ENCODE measurements around the gene ITGB7. TPM values are rescaled to one million over a fixed set of nuclear protein-coding genes. Genes with fewer than 3 reads are reported as not detected.

The ITGB7 gene
- total and polyA plus RNA-seq, 7 donors = 0.95 to 19.9 (median 2.9) TPM

DNA sequence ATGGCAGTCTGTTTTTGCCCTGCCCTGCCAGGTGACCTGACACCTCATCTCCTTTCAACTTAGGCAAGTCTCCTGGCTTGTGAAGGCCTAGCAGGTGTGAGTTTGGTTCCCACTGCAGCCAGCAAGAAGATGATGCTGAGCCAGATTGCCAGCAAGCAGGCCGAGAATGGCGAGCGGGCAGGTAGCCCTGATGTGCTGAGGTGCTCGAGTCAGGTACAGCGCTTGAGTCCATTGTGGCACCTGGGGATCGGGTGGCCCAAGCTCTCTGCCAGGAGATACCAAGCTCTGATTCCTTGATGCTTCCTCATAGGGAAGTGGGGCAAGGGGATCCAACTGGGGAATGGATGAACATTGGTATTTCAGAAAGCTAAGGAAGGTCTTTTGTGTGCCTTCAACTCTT is 22.2 kb downstream of the ITGB7 start:
- Histone ChIP-seq H3K36me3 (peaks cover 31 to 75% (median 42%) of the 10 kb centered on the region in 4 donors), H3K27ac (no peak overlapping the region), H3K9me3 (no peaks in the 10 kb centered on the region), H3K27me3 (no peaks in the 10 kb centered on the region), H3K4me3 (no peak overlapping the region), H3K4me1 (peaks cover 0 to 47% (median 36%) of the 10 kb centered on the region in 4 donors)
- no peak for TF ChIP-seq POLR2AphosphoS5 (IDR thresholded peaks at IDR 0.05)
- TF ChIP-seq EP300 (IDR thresholded peaks at IDR 0.05) = no peak
- TF ChIP-seq, protein P1, sequence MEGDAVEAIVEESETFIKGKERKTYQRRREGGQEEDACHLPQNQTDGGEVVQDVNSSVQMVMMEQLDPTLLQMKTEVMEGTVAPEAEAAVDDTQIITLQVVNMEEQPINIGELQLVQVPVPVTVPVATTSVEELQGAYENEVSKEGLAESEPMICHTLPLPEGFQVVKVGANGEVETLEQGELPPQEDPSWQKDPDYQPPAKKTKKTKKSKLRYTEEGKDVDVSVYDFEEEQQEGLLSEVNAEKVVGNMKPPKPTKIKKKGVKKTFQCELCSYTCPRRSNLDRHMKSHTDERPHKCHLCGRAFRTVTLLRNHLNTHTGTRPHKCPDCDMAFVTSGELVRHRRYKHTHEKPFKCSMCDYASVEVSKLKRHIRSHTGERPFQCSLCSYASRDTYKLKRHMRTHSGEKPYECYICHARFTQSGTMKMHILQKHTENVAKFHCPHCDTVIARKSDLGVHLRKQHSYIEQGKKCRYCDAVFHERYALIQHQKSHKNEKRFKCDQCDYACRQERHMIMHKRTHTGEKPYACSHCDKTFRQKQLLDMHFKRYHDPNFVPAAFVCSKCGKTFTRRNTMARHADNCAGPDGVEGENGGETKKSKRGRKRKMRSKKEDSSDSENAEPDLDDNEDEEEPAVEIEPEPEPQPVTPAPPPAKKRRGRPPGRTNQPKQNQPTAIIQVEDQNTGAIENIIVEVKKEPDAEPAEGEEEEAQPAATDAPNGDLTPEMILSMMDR (IDR thresholded peaks at IDR 0.05) = no peak
- no peak for TF ChIP-seq POLR2A (IDR thresholded peaks at IDR 0.05)
- no peak for DNase-seq
- 96% methylated on average over 6 of the region's 6 CpGs for WGBS, 2 donors
- intact Hi-C loops (cut with DNase I) = no loop called here

DNA sequence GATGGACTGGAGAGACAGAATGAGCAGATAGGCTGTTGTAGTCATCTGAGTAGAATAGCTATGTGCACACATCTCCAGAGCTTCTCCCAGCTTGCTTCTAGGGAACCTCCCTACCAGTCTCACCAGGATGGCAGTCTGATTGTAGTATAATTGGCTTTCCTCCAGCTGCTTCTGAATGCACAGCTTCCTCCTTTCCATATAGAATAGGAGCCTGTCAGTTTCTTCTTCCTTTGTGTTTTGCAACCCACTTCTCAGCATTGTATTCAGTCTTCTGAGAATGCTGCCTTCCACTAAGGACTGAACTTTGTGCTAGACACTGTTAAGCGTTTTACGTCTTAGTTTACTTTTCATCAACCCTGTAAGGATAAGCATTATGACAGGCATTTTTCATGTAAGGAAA is 24.1 kb downstream of the ITGB7 start:
- 10 to 41% methylated on average over 2 of the region's 2 CpGs for WGBS, 2 donors
- no peak for DNase-seq
- intact Hi-C loops (cut with DNase I) = no loop called here
- Histone ChIP-seq H3K9me3 (no peaks in the 10 kb centered on the region), H3K36me3 (peaks cover 31 to 62% (median 39%) of the 10 kb centered on the region in 4 donors), H3K27ac (no peak overlapping the region), H3K4me1 (peaks cover 0 to 54% (median 47%) of the 10 kb centered on the region in 4 donors), H3K27me3 (no peaks in the 10 kb centered on the region), H3K4me3 (peak overlapping the region in 1 of 4 donors; percentile 81)
- TF ChIP-seq POLR2AphosphoS5 (IDR thresholded peaks at IDR 0.05) = no peak

DNA sequence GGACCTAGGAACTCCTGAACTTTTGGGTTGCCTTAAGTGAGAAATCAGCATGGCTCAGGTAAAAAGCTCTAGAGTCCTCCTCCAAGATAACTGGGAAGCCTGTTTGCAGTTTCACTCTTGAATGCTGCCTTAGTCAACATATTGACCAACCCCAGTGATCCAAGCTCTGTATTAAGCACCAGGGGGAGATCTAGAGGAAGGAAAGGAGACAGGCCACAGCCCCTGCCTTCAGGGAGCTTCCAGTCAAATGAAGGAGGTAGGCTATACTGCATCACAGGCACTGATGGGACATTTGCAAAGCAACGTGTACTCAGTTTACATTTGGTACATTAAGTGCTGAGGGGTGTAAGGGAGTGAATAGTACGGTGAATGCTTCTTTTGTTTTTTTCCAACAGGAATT is 25.1 kb downstream of the ITGB7 start:
- TF ChIP-seq, protein P1 (IDR thresholded peaks at IDR 0.05) = no peak
- no peak for TF ChIP-seq EP300 (IDR thresholded peaks at IDR 0.05)
- no peak for TF ChIP-seq POLR2AphosphoS5 (IDR thresholded peaks at IDR 0.05)
- TF ChIP-seq POLR2A (IDR thresholded peaks at IDR 0.05) = no peak
- Histone ChIP-seq H3K9me3 (no peaks in the 10 kb centered on the region), H3K4me1 (peaks cover 0 to 54% (median 47%) of the 10 kb centered on the region in 4 donors), H3K36me3 (peaks cover 24 to 53% (median 29%) of the 10 kb centered on the region in 4 donors), H3K4me3 (peak overlapping the region in 2 of 4 donors; percentile 81 to 82), H3K27ac (peak overlapping the region; percentile 90 to 96 (median 94)), H3K27me3 (no peaks in the 10 kb centered on the region)
- 61 to 80% methylated on average over 2 of the region's 2 CpGs for WGBS, 2 donors
- DNase-seq = no peak
- intact Hi-C loops (cut with DNase I) = no loop called here

DNA sequence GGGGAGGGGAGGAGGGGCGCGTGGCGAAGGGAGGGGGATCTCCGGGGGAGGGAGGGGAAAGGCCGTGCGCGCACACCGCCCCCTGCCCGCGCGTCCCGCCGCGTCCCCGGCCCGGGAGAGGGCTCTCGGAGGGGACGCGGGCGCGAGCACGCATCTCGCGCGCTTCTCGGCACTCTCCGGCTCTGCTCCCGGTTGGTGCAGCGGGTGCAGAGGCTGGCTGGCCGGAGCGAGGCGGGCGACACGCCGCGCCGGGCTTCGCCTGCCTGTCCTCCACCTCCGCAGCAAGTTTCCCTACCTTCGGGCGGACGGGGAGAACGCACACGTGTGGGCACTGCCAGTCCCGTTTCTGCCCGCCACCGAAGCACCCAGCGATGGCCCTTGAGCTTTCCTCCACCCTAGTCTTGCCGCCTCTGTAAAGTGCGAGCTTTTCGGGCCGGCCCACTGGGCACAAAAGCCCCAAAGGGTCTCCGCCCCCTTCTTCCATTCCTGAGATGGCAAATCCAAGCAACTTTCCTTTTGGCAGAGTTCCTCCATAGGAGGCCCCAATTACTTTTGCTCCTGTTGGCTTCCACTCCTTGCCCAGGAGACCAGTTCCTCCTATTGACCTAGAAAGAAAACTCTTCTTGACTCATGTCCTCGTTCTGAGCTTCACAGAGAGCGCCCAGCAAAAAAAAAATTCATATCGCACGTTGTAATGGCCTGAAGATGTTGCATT is 26.0 kb downstream of the ITGB7 start:
- Histone ChIP-seq H3K4me1 (peaks cover 0 to 54% (median 47%) of the 10 kb centered on the region in 4 donors), H3K27me3 (no peaks in the 10 kb centered on the region), H3K9me3 (no peaks in the 10 kb centered on the region), H3K4me3 (peak overlapping the region; percentile 52 to 82 (median 78)), H3K36me3 (peaks cover 16 to 44% (median 21%) of the 10 kb centered on the region in 4 donors), H3K27ac (peak overlapping the region; percentile 90 to 96 (median 94))
- TF ChIP-seq POLR2AphosphoS5 (IDR thresholded peaks at IDR 0.05) = no peak
- TF ChIP-seq, protein P1 (IDR thresholded peaks at IDR 0.05) = no peak
- no peak for TF ChIP-seq POLR2A (IDR thresholded peaks at IDR 0.05)
- intact Hi-C loops (cut with DNase I) = no loop called here
- peak; percentile 86 for DNase-seq
- 1 to 2% methylated on average over 57 of the region's 57 CpGs for WGBS, 2 donors

DNA sequence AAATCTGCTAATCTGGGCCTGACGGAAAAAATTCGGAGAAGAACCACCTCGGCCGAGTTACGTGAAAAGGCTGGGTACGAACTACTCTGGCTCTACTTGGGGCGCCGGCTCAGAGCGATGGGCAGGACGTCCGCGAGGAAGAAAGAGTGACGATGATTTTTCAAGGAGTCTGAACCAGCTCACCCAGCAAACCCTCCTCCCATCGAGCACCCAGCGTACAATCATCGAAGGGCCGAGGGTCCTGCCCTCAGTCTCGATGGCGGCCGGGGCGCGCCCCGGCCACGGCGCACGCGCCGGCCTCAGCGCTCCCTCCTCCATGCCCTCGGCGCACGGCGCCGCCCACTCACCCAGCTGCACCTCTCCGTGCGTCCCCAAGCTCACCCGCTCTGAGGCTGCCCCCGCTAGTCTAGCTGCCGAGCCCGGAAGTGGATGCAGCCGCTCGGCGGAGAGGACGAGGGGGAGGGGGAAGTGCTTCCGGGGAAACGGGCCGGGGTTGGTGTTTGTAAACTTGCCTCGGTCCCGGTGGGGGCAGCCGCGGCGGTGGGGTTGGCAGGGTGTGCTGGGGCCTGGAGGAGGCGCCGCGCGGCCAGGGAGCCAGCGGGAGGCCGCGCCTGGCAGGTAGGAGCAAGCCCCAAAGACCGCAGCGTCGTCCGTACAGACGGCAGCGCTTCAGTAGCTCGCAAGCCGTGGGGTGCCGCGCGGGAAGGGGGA is 26.7 kb downstream of the ITGB7 start, which contains the start of the genes CSAD and ZNF740:
Gene CSAD, minus strand, starts transcription at position 706 of the 711 bp plus-strand sequence. CDS start 7,455 bp downstream, outside the sequence.
Gene ZNF740, plus strand, starts transcription at position 503 of the 711 bp plus-strand sequence. CDS start 1,262 bp downstream, outside the sequence.
- 0% methylated on average over 70 of the region's 70 CpGs for WGBS, 2 donors
- no peaks in the 10 kb centered on the region for H3K9me3 ChIP-seq
- no peaks in the 10 kb centered on the region for H3K27me3 ChIP-seq
- TF ChIP-seq EP300 (IDR thresholded peaks at IDR 0.05) (peak in 2 of 4 donors; percentile 25 to 48), POLR2AphosphoS5 (IDR thresholded peaks at IDR 0.05) (peak; percentile 55 to 89 (median 86)), POLR2A (IDR thresholded peaks at IDR 0.05) (peak; percentile 53 to 78)
- TF ChIP-seq, protein P1 (IDR thresholded peaks at IDR 0.05) = no peak
- H3K36me3 ChIP-seq = peaks cover 11 to 37% (median 14%) of the 10 kb centered on the region in 4 donors
- peak within 1 kb of the TSS; percentile 90 to 96 (median 94) for H3K27ac ChIP-seq
- DNase-seq = peak; percentile 99
- intact Hi-C loops (cut with DNase I) = no loop called here
- peaks cover 0 to 53% (median 47%) of the 10 kb centered on the region in 4 donors for H3K4me1 ChIP-seq
- peak within 1 kb of the TSS; percentile 52 to 82 (median 78) for H3K4me3 ChIP-seq

Measured in sigmoid colon (tissue), 7 donors.